GM19467 (cell line): Measurements from ENCODE around the gene RPRML.
"Not testable (repeated sequence)": the region's sequence is repeated elsewhere in the genome, so short reads cannot be mapped to it uniquely, and the experiment has no call there.

Source experiments
- ATAC-seq: cut with Tn5 transposase; IDR thresholded peaks from one replicate; pipeline ENCODE4 v1.9.1; 2021; ENCODE audit warnings: mild to moderate bottlenecking, moderate library complexity; ENCODE audit not compliant: unreplicated experiment

The RPRML gene

GRCh38 chr17:46979147-46979863 lies at the start of gene RPRML:
Gene RPRML (minus strand): TSS chr17:46979253. CDS start chr17:46979007, 246 bp downstream.
- ATAC-seq: no peak

GRCh38 chr17:47016966-47017365 lies 37.9 kb upstream of the RPRML start:
- not testable (repeated sequence) for ATAC-seq

- no peak for ATAC-seq
These were observed 34.3 kb upstream of the RPRML start for GRCh38 chr17:47013341-47013740.

- no peak for ATAC-seq
These were observed 33.4 kb upstream of the RPRML start for GRCh38 chr17:47012457-47012856.

- no peak for ATAC-seq
These were observed 30.9 kb upstream of the RPRML start for GRCh38 chr17:47009759-47010594.

- no peak for ATAC-seq
These were observed 25.9 kb upstream of the RPRML start for GRCh38 chr17:47004906-47005305.

- ATAC-seq: not testable (repeated sequence)
These were observed 24.8 kb upstream of the RPRML start for GRCh38 chr17:47003864-47004263.

GRCh38 chr17:46995841-46996571 lies 17.0 kb upstream of the RPRML start:
- no peak for ATAC-seq

- no peak for ATAC-seq
These were observed 15.9 kb upstream of the RPRML start for GRCh38 chr17:46994993-46995392.

- ATAC-seq: no peak
These were observed 12.6 kb upstream of the RPRML start for GRCh38 chr17:46991617-46992016.

GRCh38 chr17:46989637-46990431 lies 10.8 kb upstream of the RPRML start:
- no peak for ATAC-seq

- ATAC-seq: not testable (repeated sequence)
These were observed 8.9 kb upstream of the RPRML start for GRCh38 chr17:46987927-46988326.

- ATAC-seq: no peak
These were observed 7.3 kb upstream of the RPRML start for GRCh38 chr17:46986366-46986765.

GRCh38 chr17:46984892-46985291 lies 5.8 kb upstream of the RPRML start:
- no peak for ATAC-seq

GRCh38 chr17:46984341-46984740 lies 5.3 kb upstream of the RPRML start:
- no peak for ATAC-seq

- ATAC-seq: no peak
These were observed 4.7 kb upstream of the RPRML start for GRCh38 chr17:46983782-46984181.

GRCh38 chr17:46982577-46982976 lies 3.5 kb upstream of the RPRML start:
- no peak for ATAC-seq

- no peak for ATAC-seq
These were observed 435 bp downstream of the RPRML start for GRCh38 chr17:46978489-46979146.

- no peak for ATAC-seq
These were observed 1.1 kb downstream of the RPRML start for GRCh38 chr17:46977750-46978488.
